ENCODE measurements around the gene NUBP1.
"Not testable (repeated sequence)": the region's sequence is repeated elsewhere in the genome, so short reads cannot be mapped to it uniquely, and the experiment has no call there.

The NUBP1 gene

GRCh38 chr16:10743610-10744369, at the start of gene NUBP1:
NUBP1 (plus strand) TSS chr16:10743842; CDS start chr16:10743864, 22 bp downstream.
- peak; percentile 98 for DNase-seq

- no peak for DNase-seq
Observed at GRCh38 chr16:10693889-10694288, 49.8 kb upstream of the NUBP1 start.

GRCh38 chr16:10694306-10694705, 49.3 kb upstream of the NUBP1 start:
- DNase-seq, result no peak

- DNase-seq, result peak; percentile 19
Observed at GRCh38 chr16:10694830-10695229, 48.8 kb upstream of the NUBP1 start, which contains the start of gene TEKT5. TEKT5 (minus strand) TSS chr16:10694930; CDS start chr16:10694873, 57 bp downstream.

DNA sequence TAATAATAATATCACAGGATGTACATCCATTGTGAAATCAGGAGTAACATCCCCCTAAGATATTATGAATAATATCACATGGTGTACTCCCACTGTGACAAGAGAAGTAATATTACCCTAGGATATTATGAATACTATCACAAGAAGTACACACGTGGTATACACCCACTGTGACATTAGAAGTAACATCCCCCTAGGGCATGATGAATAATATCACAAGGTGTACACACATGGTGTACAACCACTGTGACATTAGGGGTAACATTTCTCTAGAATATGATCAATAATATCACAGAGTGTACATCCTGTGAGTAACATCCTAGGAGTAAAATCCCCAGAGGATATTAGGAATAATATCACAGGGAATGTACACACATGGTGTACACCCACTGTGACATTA, 43.9 kb upstream of the NUBP1 start:
- DNase-seq, result no peak

DNA sequence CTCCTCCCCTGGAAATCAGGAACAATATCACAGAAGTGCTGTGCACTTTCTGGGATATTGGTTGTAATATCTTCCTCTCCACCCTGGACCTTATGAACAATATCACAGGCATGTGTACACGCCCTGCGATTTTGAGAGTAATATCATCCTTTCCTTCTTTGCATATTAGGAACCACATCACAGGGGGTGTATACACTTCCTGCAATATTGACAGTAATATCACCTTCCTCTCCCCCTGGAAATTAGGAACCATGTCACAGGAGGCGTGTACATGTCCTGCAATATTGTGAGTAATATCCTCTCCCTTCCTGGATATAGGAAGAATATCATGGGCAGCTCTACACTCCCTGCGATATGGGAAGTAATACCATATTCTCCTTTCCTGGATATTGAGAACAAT, 34.7 kb upstream of the NUBP1 start:
- no peak for DNase-seq

GRCh38 chr16:10728003-10728887, 15.4 kb upstream of the NUBP1 start:
- DNase-seq, result peak; percentile 91

DNA sequence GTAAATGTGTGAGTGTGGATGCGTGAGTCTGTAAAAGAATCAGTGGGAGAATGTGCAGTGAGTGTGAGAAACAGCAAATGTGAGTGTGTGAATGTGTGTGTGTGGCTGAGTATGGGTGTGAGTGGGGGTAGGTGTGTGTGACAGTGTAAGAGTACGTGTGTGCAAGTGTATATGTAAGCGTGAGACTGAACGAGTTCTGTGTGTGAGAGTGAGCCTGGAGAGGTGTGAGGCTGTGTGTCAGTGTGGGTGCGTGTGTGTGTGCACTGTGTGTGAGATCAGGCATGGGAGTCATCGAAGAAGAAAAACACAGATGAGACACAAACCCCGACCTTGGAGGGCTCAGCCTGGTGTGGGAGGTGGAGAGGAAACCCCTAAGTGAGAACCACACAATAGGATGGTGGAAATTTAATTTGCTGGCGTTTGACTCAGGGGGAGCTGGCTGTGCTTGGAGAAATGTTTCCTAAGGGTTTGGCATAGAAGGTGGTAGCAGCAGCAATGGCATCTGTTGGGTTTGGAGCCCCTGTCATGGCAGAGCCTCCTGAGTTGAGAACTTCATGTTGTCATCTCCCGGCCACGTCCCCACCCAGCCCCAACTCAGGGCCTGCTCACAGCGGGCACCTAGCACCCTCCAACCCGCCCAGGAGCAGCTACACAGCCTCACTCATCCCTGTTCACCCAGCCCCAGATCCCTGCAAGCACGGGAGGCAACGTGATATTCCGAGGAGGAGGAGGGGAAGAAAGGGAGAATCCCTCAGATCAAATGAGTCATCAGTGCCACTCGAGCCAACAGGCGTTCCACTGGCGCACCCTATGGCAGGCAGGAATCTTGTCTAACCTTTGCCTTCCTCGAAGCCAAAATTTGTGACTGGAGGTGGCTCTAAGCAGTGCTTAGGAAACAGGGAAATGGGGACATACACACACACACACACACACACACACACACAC, 14.3 kb upstream of the NUBP1 start:
- DNase-seq, result no peak

GRCh38 chr16:10731790-10732189, 11.9 kb upstream of the NUBP1 start:
- no peak for DNase-seq

DNA sequence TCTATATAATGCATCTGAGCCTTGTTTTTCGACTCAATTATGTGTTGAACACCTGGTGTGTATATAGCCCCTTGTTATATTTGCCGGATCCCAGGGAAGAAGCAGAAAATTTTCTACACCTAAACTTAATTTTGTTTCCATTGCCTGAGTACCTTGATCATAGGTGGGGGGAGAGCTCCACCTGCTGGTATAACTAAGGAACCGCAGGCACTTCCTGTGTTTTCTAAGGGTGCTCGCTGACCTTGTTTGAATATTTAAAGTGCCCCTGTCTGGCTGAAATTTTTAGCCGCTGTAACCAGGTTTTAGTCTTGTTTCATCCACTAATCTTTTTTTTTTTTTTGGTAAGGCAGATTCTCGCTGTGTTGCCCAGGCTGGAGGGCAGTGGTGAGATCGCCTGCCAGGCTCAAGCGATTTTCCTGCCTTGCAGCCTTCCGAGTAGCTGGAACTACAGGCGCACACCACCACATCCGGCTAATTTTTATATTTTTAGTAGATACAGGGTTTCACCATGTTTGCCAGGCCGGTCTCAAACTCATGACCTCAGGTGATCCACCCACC, 6.5 kb upstream of the NUBP1 start:
- peak; percentile 81 for DNase-seq

GRCh38 chr16:10738231-10739077, 5.2 kb upstream of the NUBP1 start:
- DNase-seq, result peak; percentile 90

- DNase-seq, result no peak
Observed at GRCh38 chr16:10740000-10740844, 3.4 kb upstream of the NUBP1 start.

DNA sequence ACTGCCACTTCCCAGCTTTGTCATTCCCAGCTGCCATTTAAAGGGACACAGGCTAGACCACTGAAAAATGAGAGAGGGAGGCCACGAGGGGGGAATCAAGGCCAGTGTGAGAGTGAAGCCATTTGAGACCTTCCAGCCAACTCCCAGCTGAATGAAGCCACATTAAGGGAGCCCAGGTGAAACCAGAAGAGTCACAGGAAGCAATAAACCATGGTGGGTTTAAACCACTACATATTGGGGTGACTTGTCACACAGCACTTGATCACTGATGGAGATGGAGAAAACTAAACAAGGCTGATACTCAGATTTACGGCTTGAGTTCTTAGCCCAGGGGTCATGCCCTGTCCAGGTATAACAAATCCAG, 2.8 kb upstream of the NUBP1 start:
- DNase-seq, result no peak

DNA sequence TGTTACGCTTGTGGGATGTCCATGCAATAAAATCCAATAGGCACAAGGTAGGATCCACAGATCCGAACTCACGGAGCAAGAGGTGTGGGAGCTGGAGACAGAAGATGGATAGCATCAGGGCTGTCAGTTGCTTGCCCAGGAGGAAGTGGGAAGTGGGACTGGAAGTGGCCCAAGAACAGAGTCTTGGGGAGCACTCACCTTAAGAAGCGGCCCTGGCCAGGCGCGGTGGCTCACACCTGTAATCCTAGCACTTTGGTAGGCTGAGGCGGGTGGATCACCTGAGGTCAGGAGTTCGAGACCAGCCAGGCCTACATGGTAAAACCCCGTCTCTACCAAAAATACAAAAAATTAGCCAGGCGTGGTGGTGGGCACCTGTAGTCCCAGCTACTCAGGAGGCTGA, 2.4 kb upstream of the NUBP1 start:
- DNase-seq, result not testable (repeated sequence)

GRCh38 chr16:10741844-10742243, 1.8 kb upstream of the NUBP1 start:
- no peak for DNase-seq

DNA sequence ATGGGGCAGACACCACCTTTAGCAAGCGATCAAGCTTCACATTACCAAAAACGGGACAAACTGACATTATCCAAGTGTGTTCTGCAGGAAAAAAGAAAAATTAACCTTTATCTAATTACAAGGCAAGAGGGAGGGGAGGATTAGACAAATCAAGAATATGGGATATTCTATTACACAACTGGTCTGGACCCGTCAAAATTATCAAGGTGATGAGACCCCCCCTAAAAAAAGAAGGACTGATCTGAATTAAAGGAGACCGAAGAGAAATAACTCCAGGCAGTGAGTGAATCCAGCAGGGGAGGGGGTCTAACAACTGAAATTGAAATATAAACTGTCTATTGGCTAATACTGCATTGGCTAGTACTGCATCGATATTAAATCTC, 424 bp upstream of the NUBP1 start:
- DNase-seq, result no peak

DNA sequence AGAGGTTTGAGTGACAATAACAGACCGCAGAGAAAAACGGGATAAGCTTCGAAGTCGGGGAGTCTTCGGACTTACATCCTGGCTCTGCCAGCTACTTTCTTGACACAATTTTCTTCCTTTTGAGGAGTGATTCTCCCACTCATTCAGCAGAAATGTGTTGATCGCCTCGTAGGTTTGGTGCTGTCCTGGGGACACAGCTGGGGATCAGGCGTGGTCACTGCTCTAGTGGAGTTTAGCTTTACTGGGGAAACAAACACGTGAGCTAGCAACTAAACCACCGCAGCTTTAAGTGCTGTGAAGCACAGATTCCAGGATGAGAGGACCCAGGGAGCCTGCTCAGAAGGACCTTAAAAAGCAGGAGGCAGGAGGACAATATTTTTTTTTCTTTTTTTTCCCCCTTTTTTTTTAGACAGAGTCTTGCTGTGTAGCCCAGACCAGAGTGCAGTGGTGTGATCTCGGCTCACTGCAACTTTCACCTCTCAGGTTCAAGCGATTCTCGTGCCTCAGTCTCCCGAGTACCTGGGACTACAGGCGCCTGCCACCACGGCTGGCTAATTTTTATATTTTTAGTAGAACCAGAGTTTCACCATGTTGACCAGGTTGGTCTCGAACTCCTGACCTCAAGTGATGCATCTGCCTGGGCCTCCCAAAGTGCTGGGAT, 858 bp downstream of the NUBP1 start:
- no peak for DNase-seq

DNA sequence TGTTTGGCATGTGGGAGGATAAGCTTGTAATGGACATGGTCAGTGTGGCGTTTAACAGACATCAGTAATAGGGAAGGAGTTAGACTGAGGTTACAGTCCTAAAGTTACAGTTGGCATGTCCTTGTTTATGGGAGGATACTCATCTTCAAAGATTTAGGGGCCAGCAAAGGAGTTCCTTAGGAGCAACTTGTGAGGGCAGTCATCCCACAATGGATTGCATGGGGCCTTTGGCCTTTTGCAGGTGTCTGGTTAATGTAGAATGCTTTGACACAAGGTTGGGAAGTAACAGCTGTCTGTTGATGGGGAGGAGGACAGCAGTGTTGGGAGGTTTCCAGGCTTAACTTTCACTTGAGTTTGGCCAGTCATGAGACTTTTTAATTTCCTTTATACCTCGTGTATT, 2.2 kb downstream of the NUBP1 start:
- no peak for DNase-seq

DNA sequence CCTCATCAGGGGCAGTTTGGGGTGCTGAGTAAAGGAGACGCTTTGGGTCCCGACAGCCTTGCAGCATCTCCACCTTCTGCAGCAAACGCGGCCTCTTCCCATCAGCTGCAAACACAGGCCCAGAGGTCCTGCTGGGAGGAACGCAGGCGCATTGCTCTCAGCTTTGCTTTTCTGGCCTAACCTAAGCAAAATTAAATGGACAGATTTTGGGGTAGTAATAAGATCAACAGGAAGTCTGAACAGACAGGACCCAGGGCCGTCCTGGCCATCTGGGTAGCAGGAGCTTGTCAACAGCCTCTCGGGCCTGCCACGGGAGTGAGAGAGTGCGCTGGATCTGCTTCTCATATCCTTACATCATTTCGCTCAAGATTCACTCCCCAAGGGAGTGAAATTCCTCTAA, 7.2 kb downstream of the NUBP1 start:
- DNase-seq, result no peak

DNA sequence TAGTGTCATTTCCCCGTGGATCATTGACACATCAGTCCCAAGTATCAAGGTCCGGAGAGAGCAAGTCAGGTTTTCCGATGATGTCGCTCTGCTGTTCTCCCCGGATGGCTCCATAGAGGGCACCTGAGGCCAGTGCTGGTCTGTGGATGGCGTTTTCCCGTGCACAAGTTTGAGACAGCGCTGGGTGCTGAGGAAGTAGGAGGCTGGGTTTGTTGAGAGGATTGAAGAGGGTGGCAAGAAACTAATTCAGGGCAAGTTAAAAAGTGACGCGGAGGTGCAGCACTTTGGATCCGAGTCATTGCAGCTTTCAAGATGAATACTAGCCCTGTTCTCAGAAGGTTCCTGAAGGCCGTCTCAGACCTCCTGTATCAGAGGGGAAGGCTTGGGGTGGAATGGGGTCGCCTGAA, 7.7 kb downstream of the NUBP1 start:
- no peak for DNase-seq
